ENCODE results near the gene CD70.
"Not testable (repeated sequence)": the region's sequence is repeated elsewhere in the genome, so short reads cannot be mapped to it uniquely, and the experiment has no call there.

CD70 gene

GRCh38 chr19:6597471-6598253 lies 6.7 kb upstream of the CD70 start:
- DNase-seq, result not testable (repeated sequence)

- no peak for DNase-seq
Measured at GRCh38 chr19:6596621-6597020, 5.7 kb upstream of the CD70 start.

- no peak for DNase-seq
Measured at GRCh38 chr19:6593651-6594416, 2.9 kb upstream of the CD70 start.

GRCh38 chr19:6590258-6590826 lies 608 bp downstream of the CD70 start:
- no peak for DNase-seq

GRCh38 chr19:6589711-6590257 lies 1.2 kb downstream of the CD70 start:
- DNase-seq, result no peak

GRCh38 chr19:6588508-6589345 lies 2.2 kb downstream of the CD70 start:
- no peak for DNase-seq

- DNase-seq, result no peak
Measured at GRCh38 chr19:6587998-6588507, 2.9 kb downstream of the CD70 start.

- DNase-seq, result no peak
Measured at GRCh38 chr19:6587093-6587820, 3.7 kb downstream of the CD70 start.

- DNase-seq, result no peak
Measured at GRCh38 chr19:6586726-6587092, 4.2 kb downstream of the CD70 start.

- no peak for DNase-seq
Measured at GRCh38 chr19:6586056-6586455, 4.9 kb downstream of the CD70 start.

- DNase-seq, result not testable (repeated sequence)
Measured at GRCh38 chr19:6582515-6583484, 8.2 kb downstream of the CD70 start.

GRCh38 chr19:6580313-6580712 lies 10.6 kb downstream of the CD70 start:
- DNase-seq, result no peak

- DNase-seq, result no peak
Measured at GRCh38 chr19:6579450-6580178, 11.3 kb downstream of the CD70 start.

GRCh38 chr19:6577476-6578125 lies 13.3 kb downstream of the CD70 start:
- DNase-seq, result no peak

- DNase-seq, result no peak
Measured at GRCh38 chr19:6576869-6577475, 14.0 kb downstream of the CD70 start.

GRCh38 chr19:6573350-6573749 lies 17.6 kb downstream of the CD70 start:
- DNase-seq, result no peak

- DNase-seq, result no peak
Measured at GRCh38 chr19:6572217-6572616, 18.7 kb downstream of the CD70 start.

GRCh38 chr19:6571167-6571566 lies 19.8 kb downstream of the CD70 start:
- no peak for DNase-seq

- no peak for DNase-seq
Measured at GRCh38 chr19:6570764-6571163, 20.2 kb downstream of the CD70 start.
